GM18519 (cell line): Measurements from ENCODE around the gene TOR4A.

Experiments
- ATAC-seq: cut with Tn5 transposase; IDR thresholded peaks from one replicate; pipeline ENCODE4 v1.9.1; 2021; ENCODE audit warnings: mild to moderate bottlenecking, moderate library complexity; ENCODE audit not compliant: unreplicated experiment, low FRiP score

Gene TOR4A

DNA sequence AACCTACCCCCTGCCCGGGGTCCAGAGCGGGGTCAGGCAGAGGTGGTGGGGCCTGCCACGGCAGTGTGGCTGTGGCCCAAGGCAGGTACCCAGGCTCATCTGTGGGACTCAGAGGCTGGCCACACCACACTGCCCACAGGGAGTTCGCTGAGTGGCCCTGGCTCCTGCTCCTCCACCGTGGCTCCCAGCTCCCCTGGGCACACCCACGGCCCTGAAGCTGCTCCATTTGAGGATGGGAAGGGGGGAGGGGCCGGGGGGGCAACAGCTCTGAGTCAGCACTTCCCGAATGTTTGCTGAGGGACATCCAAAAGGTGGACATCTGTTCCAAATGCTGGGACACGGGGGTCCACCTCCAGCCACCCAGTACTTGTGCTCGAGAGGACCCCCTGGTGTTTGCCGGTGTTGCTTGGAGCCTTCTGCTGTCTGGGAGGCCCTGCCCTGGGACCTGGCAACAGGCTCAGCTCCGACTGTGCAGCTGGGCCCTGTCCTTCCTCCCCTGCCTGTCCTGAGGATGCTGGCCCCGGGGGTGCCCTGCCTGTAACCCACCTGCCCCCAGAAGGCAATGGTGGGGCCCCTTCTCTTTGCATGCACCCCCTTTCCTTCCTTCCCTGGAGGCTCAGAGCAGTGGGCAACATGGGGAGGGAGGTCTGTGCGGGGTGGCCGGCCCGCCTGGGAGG is 27.0 kb downstream of the TOR4A start:
- ATAC-seq: no peak

DNA sequence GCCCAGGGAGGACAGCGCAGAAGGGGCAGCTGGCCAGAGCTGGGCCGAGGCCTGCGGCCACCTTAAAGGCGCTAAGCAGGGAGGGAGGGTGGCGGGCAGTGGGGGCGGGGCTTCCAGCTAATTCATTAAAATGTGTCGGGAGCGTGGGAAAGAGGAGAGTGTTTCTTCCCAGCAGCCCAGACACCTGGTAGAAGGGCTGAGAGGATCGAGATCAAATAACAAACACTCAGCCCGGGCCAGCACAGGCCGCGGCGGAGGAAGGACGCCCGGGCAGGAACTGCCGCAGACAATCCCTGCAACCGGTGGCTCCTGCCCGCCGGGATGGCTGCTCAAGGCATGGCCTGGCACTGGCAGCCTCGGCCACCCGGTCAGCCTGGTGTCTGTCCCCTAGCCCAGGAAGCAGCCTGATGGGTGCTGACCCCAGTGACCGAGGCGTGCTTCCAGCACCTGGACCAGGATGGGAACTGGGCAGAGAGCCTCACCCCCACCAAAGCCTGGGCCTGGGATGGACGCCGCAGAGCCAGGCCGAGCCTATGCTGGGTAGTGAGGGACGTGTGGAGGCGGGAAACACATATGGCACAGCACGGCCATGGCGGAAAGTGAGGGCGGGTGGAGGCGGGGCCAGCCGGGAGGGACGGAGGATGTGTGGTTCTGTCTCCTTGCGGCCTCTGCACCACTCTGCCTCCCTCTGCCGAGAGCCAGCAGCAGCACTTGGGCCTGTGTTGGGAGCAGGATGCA is 27.7 kb downstream of the TOR4A start:
- no peak for ATAC-seq

DNA sequence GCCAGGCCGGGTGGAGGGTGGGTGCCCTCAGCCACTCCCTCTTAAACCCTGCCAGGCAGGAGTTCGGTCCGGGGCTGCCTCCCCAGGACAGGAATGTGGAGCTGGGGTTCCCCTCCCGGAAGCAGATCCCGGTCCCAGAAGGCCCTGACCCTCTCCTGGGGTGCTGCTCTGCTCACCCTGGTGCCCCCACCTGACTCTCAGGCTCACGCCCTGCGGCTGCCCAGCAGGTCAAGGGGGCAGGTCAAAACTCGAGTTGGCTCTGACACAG is 28.2 kb downstream of the TOR4A start:
- ATAC-seq: no peak

DNA sequence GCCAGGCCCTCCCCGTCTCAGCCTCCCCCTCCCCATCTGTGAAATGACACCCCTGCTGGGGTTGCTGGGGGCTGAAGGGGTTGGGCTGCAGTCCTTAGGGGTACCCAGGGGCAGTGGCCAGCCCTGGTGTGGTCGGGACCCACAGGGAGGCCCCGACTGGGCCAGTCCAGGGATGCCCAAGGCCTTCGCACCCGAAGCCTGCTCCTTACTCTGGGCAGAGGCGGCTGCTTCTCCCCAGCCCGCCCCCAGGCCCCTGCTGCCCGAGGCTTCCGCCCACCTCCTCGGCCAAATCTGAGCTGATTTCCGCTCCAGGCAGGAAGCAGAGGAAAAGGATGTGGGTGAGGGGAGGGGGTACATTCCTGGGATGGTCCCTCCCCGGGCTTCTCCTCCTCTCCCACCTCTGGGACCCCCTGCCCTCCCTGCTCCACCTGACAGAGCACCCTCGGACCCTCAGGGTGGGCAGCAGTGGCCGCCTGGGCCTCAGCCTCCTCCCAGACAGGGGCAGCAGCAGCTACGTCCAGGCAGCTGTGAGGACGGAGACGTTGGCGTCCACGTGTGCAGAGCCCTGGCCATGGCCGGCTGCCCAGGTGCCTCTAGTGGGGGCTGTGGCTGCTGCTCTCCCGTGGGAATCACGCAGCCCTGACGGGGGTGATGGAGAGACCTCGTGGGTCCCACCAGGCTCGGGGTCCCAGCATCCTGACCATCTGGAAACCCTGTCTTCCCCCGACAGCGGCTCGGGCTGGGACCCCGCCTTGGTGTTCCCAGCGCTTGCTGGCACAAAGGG is 28.7 kb downstream of the TOR4A start:
- no peak for ATAC-seq

DNA sequence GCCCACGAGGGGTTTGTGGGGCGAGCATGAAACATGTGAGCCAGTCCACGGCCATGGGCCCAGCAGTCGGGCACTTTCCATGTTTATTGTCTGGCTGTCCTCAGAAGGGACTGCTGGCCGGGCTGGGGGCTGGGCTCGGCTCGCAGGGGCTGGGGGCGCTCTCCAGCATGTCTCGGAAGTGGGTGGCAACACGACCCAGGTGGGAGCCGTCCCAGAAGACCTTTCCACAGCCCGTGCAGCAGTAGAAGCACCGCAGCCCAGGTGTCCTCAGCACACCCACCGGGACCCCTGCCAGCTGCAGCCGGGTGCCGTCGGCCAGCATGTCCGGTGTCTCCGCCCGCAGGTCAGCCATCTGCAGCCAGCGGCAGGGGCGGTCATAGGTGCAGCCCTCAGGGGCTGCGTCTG is 29.3 kb downstream of the TOR4A start:
- no peak for ATAC-seq

DNA sequence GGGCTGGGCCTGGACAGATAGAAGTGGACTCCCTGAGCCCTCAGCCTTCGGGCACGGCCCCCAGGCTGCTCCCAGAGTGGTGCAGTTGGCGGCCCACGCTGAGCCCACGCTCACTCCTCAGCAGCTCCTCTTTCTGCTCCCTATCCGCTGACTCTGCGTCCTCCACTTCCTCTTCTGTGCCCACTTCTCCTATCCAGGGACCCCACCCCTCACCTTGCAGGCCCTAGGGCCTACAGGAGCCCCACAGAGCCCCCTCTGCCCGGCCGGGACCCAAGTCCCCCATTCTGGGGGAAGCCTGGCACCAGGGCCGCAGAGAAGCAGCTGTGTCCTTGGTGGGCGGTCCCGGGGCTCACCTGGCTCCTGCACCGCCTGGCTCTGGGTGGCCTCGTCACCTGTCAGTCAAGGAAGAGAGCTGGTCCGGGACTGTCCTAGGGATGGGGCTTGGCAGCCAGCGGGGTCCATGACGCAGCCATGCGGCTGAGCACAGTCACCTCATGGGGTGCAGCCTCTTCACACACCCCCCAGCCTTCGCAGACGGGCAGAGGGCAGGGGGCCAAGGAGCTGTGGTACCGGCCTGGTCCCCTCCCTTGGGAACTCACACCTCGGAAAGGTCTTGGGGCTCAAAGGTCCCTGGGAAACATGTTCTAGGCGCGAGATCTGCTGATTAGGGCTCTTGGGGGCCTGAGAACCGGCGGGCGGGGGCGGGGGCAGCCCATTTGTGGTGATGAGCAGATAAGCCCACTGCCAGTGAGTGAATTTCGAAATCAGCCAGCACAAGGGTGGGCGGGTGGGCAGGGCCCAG is 29.9 kb downstream of the TOR4A start:
- ATAC-seq: no peak

GRCh38 chr9:137308057-137308619 is 30.6 kb downstream of the TOR4A start:
- no peak for ATAC-seq

DNA sequence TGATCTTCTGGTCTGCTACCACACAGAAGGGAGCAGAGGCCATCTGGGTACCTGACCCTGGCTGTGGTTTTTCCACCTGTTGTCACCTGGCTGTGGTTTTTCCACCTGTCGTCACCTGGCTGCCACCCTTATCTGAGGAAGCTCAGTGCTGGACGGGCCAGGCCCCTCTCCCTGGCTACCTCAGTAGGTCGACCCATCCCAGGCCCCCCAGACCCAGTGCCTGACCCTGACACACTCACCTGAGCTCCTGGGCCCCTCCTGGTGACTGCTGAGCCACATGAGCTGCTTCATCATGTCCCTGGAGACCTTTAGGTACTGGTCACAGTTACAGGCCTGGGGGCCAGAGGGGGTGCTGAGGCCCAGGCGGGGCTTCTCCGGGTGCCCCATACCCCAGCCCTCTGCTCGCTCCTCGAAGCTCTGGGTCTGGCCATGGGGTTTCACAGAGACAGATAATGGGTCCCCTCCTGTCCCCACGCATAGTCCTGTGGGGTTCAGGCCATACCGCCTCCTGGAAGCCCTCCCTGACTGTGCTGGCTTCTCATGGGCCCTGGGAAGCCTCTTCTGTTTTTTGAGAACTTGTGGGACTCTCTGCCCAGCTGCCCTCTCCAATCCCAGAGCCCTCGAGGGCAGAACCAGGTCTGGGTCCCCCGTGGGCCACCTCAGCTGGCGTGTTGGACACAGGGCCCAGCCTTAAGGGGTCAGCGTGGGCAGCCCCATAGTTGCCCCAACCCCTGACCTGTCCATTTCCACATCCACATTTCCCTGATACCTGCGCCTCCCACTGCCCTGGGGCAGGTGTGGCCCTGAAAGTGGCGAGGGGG is 32.1 kb downstream of the TOR4A start:
- no peak for ATAC-seq

DNA sequence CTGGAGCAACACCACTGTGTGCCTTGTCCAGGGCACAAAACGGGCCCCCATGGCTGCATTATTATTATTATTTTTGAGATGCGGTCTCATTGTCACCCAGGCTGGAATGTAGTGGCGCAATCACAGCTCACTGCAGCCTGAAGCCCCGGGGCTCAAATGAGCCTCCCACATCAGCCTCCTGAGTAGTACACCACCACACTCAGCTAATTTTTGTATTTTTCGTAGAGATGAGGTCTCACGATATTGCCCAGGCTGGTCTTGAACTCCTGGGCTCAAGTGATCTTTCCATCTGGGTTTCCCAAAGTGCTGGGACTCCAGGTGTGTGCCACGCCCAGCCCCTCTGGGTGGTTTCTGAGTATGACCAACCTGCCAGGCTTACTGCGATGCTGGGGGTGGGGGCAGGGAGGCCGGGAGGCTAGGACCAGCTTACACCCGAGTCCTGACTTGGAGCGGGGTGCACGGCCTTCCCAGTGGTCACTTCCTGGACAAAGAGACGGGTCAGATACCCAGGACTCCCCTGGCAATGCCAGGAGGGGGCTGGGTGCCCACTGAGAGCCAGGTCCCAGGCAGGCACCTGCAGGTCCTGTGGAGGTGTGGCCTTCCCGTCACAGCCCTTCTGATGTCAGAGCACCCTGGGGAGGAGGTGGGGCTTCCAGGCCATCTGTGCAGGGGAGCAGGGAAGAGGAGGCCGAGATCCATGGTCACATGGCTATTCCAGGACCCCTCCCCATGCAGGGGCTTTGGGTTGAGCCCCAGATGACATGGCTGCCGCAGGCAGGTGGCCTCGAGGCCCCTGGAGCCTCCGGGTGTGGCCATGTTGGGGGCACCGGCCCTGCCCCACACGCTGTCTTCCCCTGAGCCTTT is 32.9 kb downstream of the TOR4A start:
- no peak for ATAC-seq

GRCh38 chr9:137311171-137311985 is 33.9 kb downstream of the TOR4A start:
- ATAC-seq: no peak

DNA sequence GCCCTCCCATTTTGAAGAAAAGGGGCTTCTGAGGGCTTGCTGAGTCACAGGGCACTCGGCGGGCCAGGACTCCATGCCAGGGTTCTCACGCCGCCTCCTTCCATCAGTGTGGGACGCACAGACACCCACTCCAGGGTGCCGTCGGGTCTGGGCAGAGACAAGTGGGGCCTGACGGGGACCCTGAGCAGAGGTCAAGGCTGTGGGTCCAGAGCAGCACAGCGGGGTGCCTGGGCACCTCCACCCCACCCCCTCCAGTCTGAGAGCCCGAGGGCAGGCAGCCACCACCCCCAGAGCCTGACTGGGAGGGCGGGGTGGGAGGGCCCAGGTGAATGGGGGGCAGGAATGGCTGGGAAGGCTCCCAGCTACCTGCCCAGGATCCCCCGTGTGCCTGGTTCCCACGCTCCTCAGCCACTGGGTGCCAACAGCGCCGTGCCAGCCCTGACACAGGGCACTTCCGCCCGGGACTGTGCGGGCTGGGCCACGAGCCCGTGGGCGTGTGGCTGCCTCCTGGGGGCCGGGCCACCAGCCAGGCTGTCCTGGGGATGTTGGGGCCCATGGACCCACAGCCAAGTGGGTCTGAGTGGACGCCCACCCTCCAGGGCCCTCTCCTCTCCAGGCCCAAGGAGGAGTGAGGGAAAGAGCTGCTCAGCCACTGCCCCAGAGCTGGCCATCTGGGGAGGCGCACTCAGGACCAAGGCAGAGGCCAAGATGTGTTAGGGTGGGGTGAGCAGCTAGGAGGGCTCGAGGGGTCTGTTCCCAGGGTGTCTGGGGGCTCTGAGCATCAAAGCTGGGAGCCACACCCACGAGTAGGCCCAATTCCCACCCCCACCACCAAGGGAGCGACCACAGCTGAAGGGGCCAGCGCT is 34.7 kb downstream of the TOR4A start:
- no peak for ATAC-seq

GRCh38 chr9:137312852-137313325 is 35.4 kb downstream of the TOR4A start:
- no peak for ATAC-seq

- ATAC-seq: no peak
These were observed 35.9 kb downstream of the TOR4A start for GRCh38 chr9:137313326-137313936.

DNA sequence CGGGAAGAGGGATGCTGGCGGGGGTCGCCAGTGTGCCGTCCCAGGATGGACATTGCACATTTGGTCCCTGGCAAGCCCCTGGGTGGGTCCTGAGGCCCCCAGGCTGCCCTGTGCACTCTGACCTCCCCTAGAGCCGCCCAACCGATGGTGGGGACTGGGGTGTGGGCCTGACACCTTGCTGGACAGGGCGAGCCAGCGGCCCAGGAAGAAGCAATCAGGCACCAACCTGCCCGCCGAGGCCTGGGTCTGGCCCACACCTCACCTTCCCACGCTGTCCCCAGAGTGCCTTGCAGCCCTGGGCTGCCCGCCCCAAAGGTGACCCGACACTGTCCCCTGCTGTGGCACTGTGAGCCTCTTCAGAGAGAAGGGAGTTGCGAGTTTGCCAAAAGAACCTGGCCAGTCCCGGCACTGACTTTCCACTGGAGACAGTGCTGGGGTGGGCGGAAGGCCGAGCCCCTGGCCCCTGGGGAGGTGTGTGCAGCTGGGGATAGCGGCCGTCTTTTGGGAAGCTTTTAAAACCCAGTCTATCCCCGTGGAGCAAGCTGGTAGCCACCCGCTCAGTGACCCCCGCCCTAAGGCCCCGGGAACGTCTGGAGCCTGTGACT is 36.5 kb downstream of the TOR4A start:
- no peak for ATAC-seq

DNA sequence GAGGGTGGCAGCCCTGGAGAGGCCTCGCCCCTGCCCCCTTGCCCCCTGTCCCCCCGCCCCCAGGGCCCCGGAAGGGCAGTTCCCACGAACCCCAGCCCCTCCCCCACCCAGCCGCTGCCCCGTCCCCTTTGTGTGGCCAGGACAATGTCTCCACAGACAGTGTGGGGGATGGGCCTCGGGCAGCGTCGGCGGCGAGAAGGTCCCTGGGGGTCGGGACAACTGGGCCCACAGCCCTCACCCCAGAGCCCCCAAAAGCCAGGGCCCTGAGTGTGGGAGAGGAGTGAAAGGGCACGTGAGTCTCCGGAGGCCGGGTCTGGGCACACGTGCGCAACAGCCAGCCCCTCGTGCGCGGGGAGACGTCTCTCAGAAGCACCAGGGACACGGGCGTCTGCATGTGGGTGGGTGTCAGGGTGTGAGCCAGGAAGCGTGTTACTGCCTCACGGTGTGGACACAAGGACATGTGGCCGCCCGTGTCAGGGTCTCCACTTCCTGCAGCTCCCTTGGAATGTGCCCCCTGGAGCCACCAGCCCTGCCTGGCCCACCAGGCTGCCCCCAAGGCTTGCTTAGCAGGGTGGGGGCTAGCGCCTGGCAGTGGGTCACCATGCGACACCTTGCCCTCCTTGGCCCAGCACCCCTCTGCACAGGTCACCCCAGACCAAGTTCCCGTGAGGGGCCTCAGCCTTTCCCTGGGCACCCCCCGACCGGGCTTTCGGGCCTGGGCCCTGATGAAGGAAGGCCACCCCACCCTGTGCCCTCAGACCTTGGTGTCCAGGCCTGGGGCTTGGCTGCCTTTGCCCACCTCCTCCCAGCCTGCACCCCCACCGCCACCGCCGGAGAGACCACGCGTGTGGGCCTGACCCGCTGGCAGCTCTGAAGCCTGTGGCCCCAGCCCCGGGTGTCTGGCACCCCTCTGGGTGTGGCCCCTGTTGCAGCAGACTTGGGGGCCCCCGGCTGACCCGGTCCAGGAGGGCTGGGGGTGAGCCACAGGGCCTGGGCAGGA is 37.3 kb downstream of the TOR4A start:
- no peak for ATAC-seq
